Measurements from ENCODE around the gene SLC16A8.
"Not testable (repeated sequence)": the region's sequence is repeated elsewhere in the genome, so short reads cannot be mapped to it uniquely, and the experiment has no call there.

Gene SLC16A8

GRCh38 chr22:38085056-38085455 is 1.1 kb upstream of the SLC16A8 start:
- no peak for DNase-seq

- no peak for DNase-seq
Measured at GRCh38 chr22:38082986-38083710, 836 bp downstream of the SLC16A8 start.

GRCh38 chr22:38081941-38082828 is 1.8 kb downstream of the SLC16A8 start:
- DNase-seq, result no peak

- DNase-seq, result no peak
Measured at GRCh38 chr22:38081636-38081940, 2.4 kb downstream of the SLC16A8 start.

GRCh38 chr22:38080850-38081635 is 2.9 kb downstream of the SLC16A8 start:
- DNase-seq, result no peak

- no peak for DNase-seq
Measured at GRCh38 chr22:38080474-38080849, 3.5 kb downstream of the SLC16A8 start.

GRCh38 chr22:38079804-38080203 is 4.2 kb downstream of the SLC16A8 start:
- no peak for DNase-seq

GRCh38 chr22:38079208-38079607 is 4.8 kb downstream of the SLC16A8 start:
- DNase-seq, result not testable (repeated sequence)

GRCh38 chr22:38078046-38078840 is 5.7 kb downstream of the SLC16A8 start:
- no peak for DNase-seq

- DNase-seq, result no peak
Measured at GRCh38 chr22:38077595-38077994, 6.4 kb downstream of the SLC16A8 start.

- no peak for DNase-seq
Measured at GRCh38 chr22:38077096-38077495, 6.9 kb downstream of the SLC16A8 start.

GRCh38 chr22:38075961-38076360 is 8.0 kb downstream of the SLC16A8 start:
- no peak for DNase-seq

GRCh38 chr22:38075105-38075825 is 8.7 kb downstream of the SLC16A8 start:
- DNase-seq, result no peak

GRCh38 chr22:38074181-38075104 is 9.5 kb downstream of the SLC16A8 start:
- DNase-seq, result no peak

- DNase-seq, result no peak
Measured at GRCh38 chr22:38073150-38074130, 10.5 kb downstream of the SLC16A8 start.

- no peak for DNase-seq
Measured at GRCh38 chr22:38072322-38073149, 11.4 kb downstream of the SLC16A8 start.

GRCh38 chr22:38071421-38072321 is 12.3 kb downstream of the SLC16A8 start:
- no peak for DNase-seq

Data from NCI-H1694 treated with DMSO at 0.1 percent for 48 hours (cell line).